ENCODE results near the gene CACTIN. TPM values are rescaled to one million over a fixed set of nuclear protein-coding genes. Genes with fewer than 3 reads are reported as not detected.

The CACTIN gene
- 10 to 100 TPM; 25.2 to 27.2 TPM for total RNA-seq

DNA sequence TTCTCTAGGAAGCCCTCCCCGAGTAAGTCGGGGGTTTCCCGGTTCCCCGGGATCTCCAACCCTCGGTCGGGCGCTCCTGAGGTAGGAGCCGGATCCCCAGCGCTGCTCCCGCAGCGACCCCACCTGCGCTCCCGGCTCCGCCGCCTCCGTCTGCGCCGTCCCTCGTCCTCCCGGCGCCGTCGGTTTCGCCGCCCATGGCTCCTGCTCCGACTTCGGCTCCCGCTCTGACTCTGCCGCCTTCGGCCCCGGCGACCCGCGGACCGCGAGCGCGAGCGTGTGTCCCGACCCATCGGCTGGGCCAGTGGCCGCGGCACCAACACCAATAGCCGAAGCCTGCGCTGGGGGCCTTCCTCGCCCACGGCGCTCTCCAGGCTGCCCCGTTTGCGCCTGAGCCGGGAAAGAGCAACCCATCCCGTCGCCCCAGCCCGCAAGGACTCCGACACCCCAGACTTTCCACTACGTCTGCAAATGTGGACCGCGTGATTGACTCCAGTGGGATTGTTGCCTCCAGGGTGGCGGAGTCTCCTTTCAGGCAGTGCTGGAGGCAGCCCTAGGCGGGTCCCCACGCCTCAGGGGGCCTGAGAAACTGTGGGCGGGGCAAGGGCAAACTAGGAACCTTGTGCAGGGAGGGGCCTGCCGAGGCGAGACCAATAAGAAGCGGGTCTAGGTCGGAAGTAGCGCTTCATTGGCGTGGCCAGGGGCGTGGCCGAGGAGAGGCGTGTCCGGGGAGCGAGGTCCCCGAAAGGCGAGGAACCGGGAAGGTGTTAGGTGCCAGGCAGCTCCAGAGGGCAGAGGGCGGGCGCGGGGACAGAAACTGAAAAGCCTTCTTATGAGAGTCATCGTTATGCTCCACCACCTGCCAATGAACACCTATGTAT is at the start of gene CACTIN:
CACTIN (minus strand) TSS at position 318 of the 878 bp plus-strand sequence; CDS start at position 290, 28 bp downstream.
- no peaks in the 10 kb centered on the region for H3K27me3 Mint-ChIP-seq
- ChIA-PET CTCF (interaction anchor here (0.8 to 1.2 kb wide), 3 partner anchors 73 to 171 kb away, joined by 3 to 4 read pairs (median 4); partner anchors contain the start of gene PIP5K1C), POLR2A (interaction anchor here (1.4 kb wide), 1 partner anchor 96 kb away, joined by 4 read pairs; no protein-coding TSS in a partner anchor)
- H3K9me3 Mint-ChIP-seq, result no peaks in the 10 kb centered on the region
- H3K27ac Mint-ChIP-seq, result peak within 1 kb of the TSS; percentile 98
- DNase-seq, result peak; percentile 99
- no peaks in the 10 kb centered on the region for H3K36me3 Mint-ChIP-seq
- intact Hi-C loops (cut with micrococcal nuclease), result loop anchor here (2.0 to 5.0 kb wide), 2 partner anchors 69 to 120 kb away; partner anchors contain the start of genes FZR1 and MFSD12
- H3K4me3 Mint-ChIP-seq, result peak within 1 kb of the TSS; percentile 88
- H3K4me1 Mint-ChIP-seq (ENCODE audit: low read depth), result peaks cover 24% of the 10 kb centered on the region

DNA sequence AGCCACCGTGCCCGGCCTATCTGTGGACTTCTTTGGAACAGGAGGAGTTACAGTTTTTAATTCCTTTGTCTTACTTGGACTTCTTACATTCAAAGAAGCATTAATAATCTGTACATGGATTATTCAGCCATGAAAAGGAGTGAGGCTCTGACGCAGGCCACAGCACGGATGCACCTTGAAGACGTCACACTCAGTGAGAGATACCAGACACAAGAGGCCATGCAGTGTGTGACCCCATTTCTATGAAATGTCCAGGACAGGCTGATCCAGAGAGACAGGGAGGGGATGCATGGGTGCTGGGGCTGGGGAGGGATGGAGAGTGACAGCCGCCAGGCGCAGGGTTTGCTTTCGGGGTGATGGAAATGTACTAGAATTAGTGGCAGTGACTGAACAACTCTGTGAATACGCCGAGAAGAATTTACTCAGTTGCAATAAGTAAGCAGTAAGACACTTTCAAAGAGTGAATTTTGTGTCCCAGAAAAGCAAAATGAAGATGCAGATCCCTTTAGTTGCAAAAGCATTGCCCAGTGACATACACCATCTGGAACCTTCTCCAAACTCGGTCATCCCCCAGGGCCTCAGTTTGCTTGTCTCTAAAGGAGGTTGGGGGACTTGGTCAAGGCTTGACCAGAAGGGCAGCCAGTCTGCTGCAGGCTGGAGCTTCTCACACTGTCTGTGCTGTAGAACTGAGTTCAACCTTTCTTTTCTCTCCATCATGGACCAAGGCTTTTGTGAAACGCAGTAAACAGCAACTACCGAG is 48.4 kb upstream of the CACTIN start:
- CTCF ChIA-PET, result interaction anchor here (0.7 to 1.6 kb wide), 3 partner anchors 9 to 18 kb away, joined by 3 to 7 read pairs (median 4); no protein-coding TSS in a partner anchor
- no peak overlapping the region for H3K4me3 Mint-ChIP-seq
- POLR2A ChIA-PET, result no interaction called here
- H3K4me1 Mint-ChIP-seq (ENCODE audit: low read depth), result peaks cover 23% of the 10 kb centered on the region
- no peaks in the 10 kb centered on the region for H3K9me3 Mint-ChIP-seq
- no peak for DNase-seq
- H3K36me3 Mint-ChIP-seq, result peaks cover 4% of the 10 kb centered on the region
- intact Hi-C loops (cut with micrococcal nuclease), result no loop called here
- H3K27ac Mint-ChIP-seq, result no peak overlapping the region
- H3K27me3 Mint-ChIP-seq, result no peaks in the 10 kb centered on the region

DNA sequence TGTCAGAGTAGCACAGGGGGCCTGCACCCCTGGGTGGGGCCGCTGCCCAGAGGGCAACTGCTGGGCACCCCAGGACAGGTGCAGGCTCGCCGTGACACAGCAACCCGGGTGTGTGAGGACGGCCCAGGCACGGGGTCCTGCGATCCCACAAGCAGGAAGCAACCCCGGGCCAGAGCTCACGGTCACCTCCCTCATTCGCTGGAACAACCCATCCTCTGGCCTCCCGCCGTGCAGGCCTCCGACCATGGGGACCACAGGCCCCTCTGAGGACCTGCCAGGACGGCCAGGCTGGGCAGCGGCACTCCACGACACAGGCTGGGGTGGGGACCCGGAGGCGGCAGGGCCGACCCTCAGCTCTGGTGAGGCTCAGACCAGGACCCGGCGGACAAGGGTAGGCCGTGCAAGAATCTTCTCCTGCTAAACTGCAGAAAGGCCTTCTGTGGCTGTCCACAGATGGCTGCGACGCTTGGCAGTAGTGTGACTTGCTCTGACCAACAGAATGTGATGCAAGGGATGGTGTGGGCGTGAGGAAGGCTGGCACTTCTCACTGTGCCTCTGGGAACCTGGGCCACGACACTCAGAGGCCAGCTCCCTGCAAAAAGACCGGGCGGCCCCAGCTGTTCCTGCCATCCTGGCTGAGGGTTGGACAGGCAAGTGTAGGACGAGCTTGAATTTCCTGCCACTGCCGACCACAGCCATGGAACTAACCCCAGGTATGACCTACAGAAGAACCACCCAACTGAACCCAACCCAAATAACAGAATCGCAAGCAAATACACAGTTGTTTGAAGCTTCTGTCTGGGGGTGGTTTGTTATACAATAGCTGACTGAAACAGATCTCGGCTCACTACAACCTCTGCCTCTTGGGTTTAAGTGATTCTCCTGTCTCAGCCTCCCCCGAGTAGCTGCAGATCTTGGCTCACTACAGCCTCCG is 47.2 kb upstream of the CACTIN start:
- intact Hi-C loops (cut with micrococcal nuclease), result no loop called here
- no peak for DNase-seq
- Mint-ChIP-seq H3K4me1 (ENCODE audit: low read depth) (peaks cover 23% of the 10 kb centered on the region), H3K27ac (peak overlapping the region; percentile 23), H3K27me3 (no peaks in the 10 kb centered on the region), H3K9me3 (no peaks in the 10 kb centered on the region), H3K4me3 (no peak overlapping the region), H3K36me3 (peaks cover 4% of the 10 kb centered on the region)
- POLR2A ChIA-PET, result no interaction called here
- CTCF ChIA-PET, result interaction anchor here (0.7 to 2.4 kb wide), 5 partner anchors 7 to 34 kb away, joined by 3 to 7 read pairs (median 4); partner anchors contain the start of genes PIP5K1C and TJP3

DNA sequence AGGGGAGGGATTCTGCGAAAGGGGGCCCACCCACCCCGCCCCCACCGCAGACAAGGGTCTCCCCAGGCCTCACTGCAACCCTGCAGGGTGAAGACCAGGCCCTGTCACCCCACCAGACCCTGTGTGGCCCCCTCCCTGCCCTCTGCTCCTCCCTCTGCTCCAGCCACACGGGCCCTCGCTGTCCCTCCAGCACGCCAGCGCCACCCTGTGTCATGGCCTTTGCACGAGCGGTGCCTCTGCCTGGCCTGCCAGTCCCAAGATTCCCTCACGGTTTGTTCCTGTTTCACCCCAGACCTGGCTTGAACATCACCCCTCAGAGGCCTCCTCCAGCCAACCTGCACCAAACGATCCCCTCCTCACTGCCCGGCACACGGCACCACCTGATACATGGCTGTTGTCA is 46.4 kb upstream of the CACTIN start:
- H3K27ac Mint-ChIP-seq, result no peak overlapping the region
- no peak for DNase-seq
- H3K4me3 Mint-ChIP-seq, result no peak overlapping the region
- no peaks in the 10 kb centered on the region for H3K9me3 Mint-ChIP-seq
- intact Hi-C loops (cut with micrococcal nuclease), result no loop called here
- no peaks in the 10 kb centered on the region for H3K27me3 Mint-ChIP-seq
- peaks cover 4% of the 10 kb centered on the region for H3K36me3 Mint-ChIP-seq
- POLR2A ChIA-PET, result no interaction called here
- H3K4me1 Mint-ChIP-seq (ENCODE audit: low read depth), result peaks cover 23% of the 10 kb centered on the region
- CTCF ChIA-PET, result interaction anchor here (1.6 to 2.4 kb wide), 2 partner anchors 20 to 27 kb away, joined by 7 read pairs; partner anchors contain the start of gene PIP5K1C

DNA sequence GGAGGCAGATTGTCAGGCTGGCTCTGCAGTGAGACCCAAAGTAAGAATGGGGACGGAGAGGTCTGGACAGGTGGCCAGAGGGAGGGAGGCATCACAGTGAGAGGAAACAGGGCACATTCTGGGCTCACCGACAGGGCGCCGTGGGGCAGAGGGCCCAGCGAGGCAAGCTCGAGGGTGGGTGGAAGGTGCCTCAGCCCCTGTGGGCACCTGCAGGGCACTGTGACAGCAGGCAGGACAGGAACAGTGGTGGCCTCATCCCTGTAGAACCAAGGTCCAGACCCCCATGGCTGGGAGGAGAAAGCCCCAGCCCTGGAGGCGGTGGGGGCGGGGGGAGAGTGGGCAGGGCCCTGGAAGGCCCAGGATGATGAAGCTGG is 46.0 kb upstream of the CACTIN start:
- Mint-ChIP-seq H3K4me1 (ENCODE audit: low read depth) (peaks cover 23% of the 10 kb centered on the region), H3K4me3 (no peak overlapping the region), H3K9me3 (no peaks in the 10 kb centered on the region), H3K36me3 (peaks cover 4% of the 10 kb centered on the region), H3K27ac (no peak overlapping the region), H3K27me3 (no peaks in the 10 kb centered on the region)
- POLR2A ChIA-PET, result no interaction called here
- CTCF ChIA-PET, result interaction anchor here (1.3 to 2.4 kb wide), 4 partner anchors 20 to 46 kb away, joined by 4 to 7 read pairs (median 6); partner anchors contain the start of gene PIP5K1C
- intact Hi-C loops (cut with micrococcal nuclease), result no loop called here
- DNase-seq, result no peak

DNA sequence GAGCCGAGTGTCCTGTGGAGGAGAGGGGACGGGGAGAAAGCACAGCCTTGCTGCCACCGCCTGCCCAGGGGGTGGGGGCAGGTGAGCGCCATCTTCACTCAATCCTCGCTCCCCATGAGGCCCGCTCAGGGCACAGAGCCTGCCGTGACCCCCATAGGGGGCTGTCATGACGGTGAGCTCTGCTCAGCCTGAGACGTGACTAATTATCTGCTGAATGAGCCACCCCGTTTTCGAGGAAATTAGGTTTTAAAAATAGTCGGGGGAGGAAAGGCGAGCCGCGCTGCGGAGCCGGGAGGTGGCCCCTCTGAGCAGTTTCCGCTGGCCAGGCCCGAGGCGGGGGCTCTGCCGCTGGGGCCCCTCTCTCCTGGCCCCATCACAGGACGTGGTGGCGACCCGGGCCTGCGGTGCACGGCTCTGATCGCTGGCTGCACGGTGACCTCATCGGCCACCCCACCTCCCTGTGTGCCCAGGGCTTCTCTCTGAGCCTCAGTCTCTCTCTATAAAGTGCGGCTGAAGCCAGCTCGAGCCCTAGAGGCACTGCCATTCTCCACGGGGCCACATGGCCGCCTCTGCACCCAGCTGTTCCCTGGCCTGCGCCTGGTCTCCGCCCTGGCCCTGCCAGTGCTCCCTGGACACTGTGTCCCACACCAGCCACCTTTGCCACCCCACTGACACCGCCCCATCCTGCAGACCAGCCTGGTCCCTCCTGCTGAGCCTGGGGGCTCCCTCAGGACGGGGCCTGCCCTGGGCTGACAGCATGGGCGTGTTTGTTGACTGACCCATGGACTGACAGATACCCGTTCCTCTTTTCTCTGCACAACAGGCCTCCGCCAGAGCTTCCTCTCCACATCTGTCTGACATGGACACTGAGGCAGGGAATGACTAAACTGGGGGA is 45.3 kb upstream of the CACTIN start:
- Mint-ChIP-seq H3K27ac (peak overlapping the region; percentile 54), H3K4me1 (ENCODE audit: low read depth) (peaks cover 18% of the 10 kb centered on the region), H3K9me3 (no peaks in the 10 kb centered on the region), H3K27me3 (no peaks in the 10 kb centered on the region), H3K4me3 (no peak overlapping the region), H3K36me3 (peaks cover 4% of the 10 kb centered on the region)
- intact Hi-C loops (cut with micrococcal nuclease), result loop anchor here (2.0 kb wide), 1 partner anchor 19 kb away; no protein-coding TSS in a partner anchor
- peak; percentile 62 for DNase-seq
- ChIA-PET CTCF (interaction anchor here (1.3 to 2.4 kb wide), 4 partner anchors 21 to 47 kb away, joined by 4 to 7 read pairs (median 6); partner anchors contain the start of gene PIP5K1C), POLR2A (interaction anchor here (1.5 kb wide), 1 partner anchor 18 kb away, joined by 5 read pairs; no protein-coding TSS in a partner anchor)

DNA sequence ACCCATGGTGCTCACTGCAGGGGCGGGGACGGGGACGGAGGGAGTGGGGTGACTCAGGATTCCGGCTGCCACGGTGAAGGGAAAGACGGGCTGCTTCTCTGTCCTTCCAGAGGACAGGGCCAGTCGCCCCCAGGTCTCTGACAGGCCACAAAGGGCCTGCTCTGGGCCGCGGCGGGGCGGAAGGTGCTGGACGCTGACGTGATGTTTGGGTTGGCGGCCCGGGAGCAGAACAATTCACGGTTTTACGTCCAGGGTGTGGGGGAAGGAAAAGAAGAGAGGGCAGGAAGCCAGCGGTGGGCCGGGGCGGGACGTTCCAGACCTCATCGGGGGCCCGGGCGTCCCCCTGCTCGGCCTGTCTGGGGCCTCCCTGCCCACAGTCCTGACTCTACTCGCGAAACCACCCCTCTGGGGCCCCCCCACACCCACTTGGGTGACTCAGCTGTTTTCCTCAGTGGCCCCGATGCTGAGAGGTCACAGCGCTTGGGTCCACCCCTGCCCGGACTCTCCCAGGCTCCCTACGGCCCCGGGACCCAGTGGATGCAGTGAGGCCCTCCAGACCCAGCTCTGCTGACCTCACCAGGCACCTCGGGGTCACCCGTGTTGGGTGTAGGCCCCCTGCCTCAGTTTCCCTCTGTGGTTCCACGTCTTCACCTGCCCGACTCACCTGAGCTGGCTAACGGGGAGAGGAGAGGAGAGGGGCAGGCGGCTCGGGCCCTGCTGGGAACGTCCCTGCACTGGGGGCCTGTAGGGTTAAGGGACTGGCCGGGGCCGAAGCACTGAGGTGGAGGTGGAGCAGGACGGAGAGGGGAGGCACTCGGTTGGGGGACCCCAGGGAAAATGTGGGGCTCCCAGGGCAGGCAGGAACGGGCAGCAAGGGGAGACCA is 44.4 kb upstream of the CACTIN start:
- Mint-ChIP-seq H3K27ac (peak overlapping the region; percentile 61), H3K4me1 (ENCODE audit: low read depth) (peaks cover 20% of the 10 kb centered on the region), H3K4me3 (no peak overlapping the region), H3K27me3 (no peaks in the 10 kb centered on the region), H3K36me3 (peaks cover 4% of the 10 kb centered on the region), H3K9me3 (no peaks in the 10 kb centered on the region)
- ChIA-PET POLR2A (interaction anchor here (1.5 kb wide), 1 partner anchor 19 kb away, joined by 5 read pairs; no protein-coding TSS in a partner anchor), CTCF (interaction anchor here (1.2 to 2.4 kb wide), 5 partner anchors 22 to 48 kb away, joined by 3 to 7 read pairs (median 6); partner anchors contain the start of gene PIP5K1C)
- DNase-seq, result peak; percentile 76
- intact Hi-C loops (cut with micrococcal nuclease), result loop anchor here (2.0 kb wide), 1 partner anchor 20 kb away; no protein-coding TSS in a partner anchor

DNA sequence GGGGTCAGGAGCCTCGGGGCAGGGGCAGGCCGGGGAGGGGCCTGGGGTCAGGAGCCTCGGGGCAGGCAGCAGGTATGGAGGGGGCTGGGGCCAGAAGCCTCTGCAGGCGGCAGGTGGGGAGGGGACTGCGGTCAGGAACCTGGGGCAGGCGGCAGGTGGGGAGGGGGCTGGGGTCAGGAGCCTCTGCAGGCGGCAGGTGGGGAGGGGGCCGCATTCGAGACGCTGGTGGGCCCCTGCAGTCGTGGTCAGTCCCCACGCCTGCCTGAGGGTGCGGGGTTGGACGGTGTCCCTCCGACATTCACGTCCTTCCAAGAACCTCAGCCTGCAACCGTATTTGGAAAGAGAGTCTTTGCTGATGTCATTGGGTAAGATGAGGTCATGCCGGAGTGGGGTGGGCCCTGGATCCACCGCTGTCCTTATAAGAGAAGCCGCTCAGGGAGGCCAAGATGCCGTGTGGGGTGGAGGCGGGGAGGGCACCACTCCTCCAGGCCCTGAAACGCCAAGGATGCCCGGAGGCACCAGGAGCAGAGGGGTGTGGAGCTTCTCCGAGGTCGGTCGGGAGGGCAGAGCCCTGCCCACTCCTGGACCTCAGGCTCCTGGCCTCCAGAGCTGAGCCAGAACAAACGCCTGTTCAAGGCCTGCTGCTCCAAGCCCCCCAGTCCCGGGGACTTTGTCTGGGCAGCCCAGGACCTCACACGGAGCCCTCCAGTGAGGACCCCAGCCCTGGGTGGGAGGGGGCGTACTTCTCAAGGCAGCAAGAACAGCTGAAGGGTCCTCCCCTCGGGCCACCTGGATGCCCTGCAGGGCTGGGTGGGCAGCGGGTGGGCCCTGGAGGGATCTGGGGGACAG is 43.6 kb upstream of the CACTIN start:
- Mint-ChIP-seq H3K36me3 (peaks cover 4% of the 10 kb centered on the region), H3K9me3 (no peaks in the 10 kb centered on the region), H3K27me3 (no peaks in the 10 kb centered on the region), H3K4me3 (no peak overlapping the region), H3K4me1 (ENCODE audit: low read depth) (peaks cover 21% of the 10 kb centered on the region), H3K27ac (no peak overlapping the region)
- ChIA-PET POLR2A (no interaction called here), CTCF (interaction anchor here (0.7 to 1.9 kb wide), 3 partner anchors 23 to 37 kb away, joined by 3 to 7 read pairs (median 3); no protein-coding TSS in a partner anchor)
- no peak for DNase-seq
- intact Hi-C loops (cut with micrococcal nuclease), result loop anchor here (2.0 kb wide), 1 partner anchor 21 kb away; no protein-coding TSS in a partner anchor

Data from activated CD4-positive, alpha-beta memory T cell treated with anti-CD3 and anti-CD28 coated beads for 36 hours (primary cell).